K562 (cell line): Measurements from ENCODE around the gene TIMM23. TPM values are rescaled to one million over a fixed set of nuclear protein-coding genes. Genes with fewer than 3 reads are reported as not detected.

Experiments
- ADNP ChIP-seq: fragments of 200-800 bp; sonication (Bioruptor generic); IDR thresholded peaks from 2 replicates; pipeline ENCODE4 v1.6.1; 2016; ENCODE audit warnings: missing genetic modification characterization, missing compliant biosample characterization
- BRD4 ChIP-seq: fragments of 200-600 bp; sonication (generic); IDR thresholded peaks from 2 replicates; pipeline ENCODE4 v1.6.1; 2017; ENCODE audit warnings: inconsistent platforms
- CHD1 ChIP-seq: fragments of 200-600 bp; sonication (generic); IDR thresholded peaks from one replicate; pipeline ENCODE4 v1.6.1; 2012; ENCODE audit warnings: mild to moderate bottlenecking, moderate library complexity, low read length, inconsistent platforms
- CREB3 ChIP-seq: fragments of 450-650 bp; conservative IDR thresholded peaks from 2 replicates; pipeline ENCODE4 v1.6.1; 2016; ENCODE audit warnings: missing genetic modification characterization, low read depth, mild to moderate bottlenecking, missing compliant biosample characterization, moderate library complexity
- CREBBP ChIP-seq: IDR thresholded peaks from one replicate; pipeline ENCODE4 v1.6.1; 2012; ENCODE audit warnings: low read depth, mild to moderate bottlenecking, control low read depth, inconsistent platforms, low read length
- CREM ChIP-seq: IDR thresholded peaks from 2 replicates; pipeline ENCODE4 v1.6.1; 2014; ENCODE audit warnings: antibody characterized with exemption, low read depth
- DIDO1 ChIP-seq: fragments of 450-650 bp; IDR thresholded peaks from 2 replicates; pipeline ENCODE4 v1.6.1; 2016; ENCODE audit warnings: low read depth, missing biosample characterization, missing genetic modification characterization
- ETV6 ChIP-seq, 3 experiments: fragments of 150-350 bp in 1 of 3; sonication (generic) in 1 of 3; formaldehyde crosslinking in 1 of 3; IDR thresholded peaks; 2 replicates each; pipeline versions ENCODE4 v1.6.1 to v1.8.0; 2014 to 2022; ENCODE audit warnings: borderline replicate concordance in 2 of 3, low read depth in 2 of 3, antibody characterized with exemption in 1 of 3, low read length in 1 of 3, mild to moderate bottlenecking in 1 of 3, missing genetic modification reagents in 1 of 3
- FOXA1 ChIP-seq: fragments of 450-650 bp; IDR thresholded peaks from 2 replicates; pipeline ENCODE4 v1.6.1; 2016; ENCODE audit warnings: mild to moderate bottlenecking, borderline replicate concordance
- GTF2F1 ChIP-seq: IDR thresholded peaks from 2 replicates; pipeline ENCODE4 v1.6.1; 2011; ENCODE audit warnings: low read depth, low read length, improper control_type of control experiment
- POLR3G ChIP-seq: IDR thresholded peaks from 2 replicates; pipeline ENCODE4 v1.6.1; 2011; ENCODE audit not compliant: insufficient read length, insufficient replicate concordance; ENCODE audit errors: extremely low read depth
- RBM34 ChIP-seq: fragments of 200-400 bp; formaldehyde crosslinking; IDR thresholded peaks from 2 replicates; pipeline ENCODE4 v1.6.1; 2018; ENCODE audit warnings: low read length, borderline replicate concordance; ENCODE audit not compliant: insufficient read depth
- RBM39 ChIP-seq: fragments of 200-400 bp; formaldehyde crosslinking; optimal IDR thresholded peaks from 2 replicates; pipeline ENCODE3; 2018; ENCODE audit warnings: low read depth, low read length
- SFPQ ChIP-seq: fragments of 200-400 bp; formaldehyde crosslinking; IDR thresholded peaks from 2 replicates; pipeline ENCODE4 v1.6.1; 2017; ENCODE audit warnings: mild to moderate bottlenecking, low read depth, low read length, moderate library complexity
- TBP ChIP-seq: optimal IDR thresholded peaks from 2 replicates; pipeline ENCODE3; 2011; ENCODE audit warnings: low read depth, low read length, improper control_type of control experiment
- THAP7 ChIP-seq: fragments of 250-450 bp; sonication (Bioruptor Pico); IDR thresholded peaks from 2 replicates; pipeline ENCODE4 v1.5.0; 2021
- TOE1 ChIP-seq, 2 experiments: fragments of 450-650 bp in 1 of 2; sonication (generic) in 1 of 2; formaldehyde crosslinking in 1 of 2; IDR thresholded peaks; 2 replicates each; pipeline versions ENCODE4 v1.7.1 to v1.8.0; 2016 to 2022; ENCODE audit warnings: borderline replicate concordance in 2 of 2, mild to moderate bottlenecking in 2 of 2, antibody characterized with exemption in 1 of 2, inconsistent platforms in 1 of 2, low read depth in 1 of 2, missing genetic modification reagents in 1 of 2, moderate library complexity in 1 of 2
- ZC3H8 ChIP-seq: fragments of 450-650 bp; IDR thresholded peaks from 2 replicates; pipeline ENCODE4 v1.6.1; 2017
- ZFP1 ChIP-seq: fragments of 450-650 bp; formaldehyde crosslinking; IDR thresholded peaks from 2 replicates; pipeline ENCODE4 v1.4.0; 2020; ENCODE audit warnings: mild to moderate bottlenecking, mixed read lengths
- ZNF121 ChIP-seq: sonication (generic); formaldehyde crosslinking; conservative IDR thresholded peaks from 2 replicates; pipeline ENCODE4 v1.8.0; 2022; ENCODE audit warnings: missing genetic modification reagents
- ZNF282 ChIP-seq: sonication (generic); formaldehyde crosslinking; IDR thresholded peaks from 2 replicates; pipeline ENCODE4 v1.8.1; 2023; ENCODE audit warnings: missing genetic modification reagents
- ZNF445 ChIP-seq: fragments of 250-450 bp; sonication (Bioruptor Pico); IDR thresholded peaks from 2 replicates; pipeline ENCODE4 v1.4.0; 2020; ENCODE audit warnings: low read depth, mild to moderate bottlenecking, moderate library complexity
- ZNF699 ChIP-seq: fragments of 250-450 bp; sonication (Bioruptor Pico); IDR thresholded peaks from 2 replicates; pipeline ENCODE4 v1.8.0; 2021; ENCODE audit warnings: mild to moderate bottlenecking, moderate library complexity; ENCODE audit not compliant: insufficient replicate concordance
- ZNF76 ChIP-seq: fragments of 250-450 bp; sonication (Bioruptor Pico); IDR thresholded peaks from 2 replicates; pipeline ENCODE4 v1.4.0; 2020; ENCODE audit warnings: mild to moderate bottlenecking, moderate library complexity, borderline replicate concordance
- ZNF766 ChIP-seq: fragments of 200-800 bp; sonication (Bioruptor generic); conservative IDR thresholded peaks from 2 replicates; pipeline ENCODE4 v1.6.1; 2016; ENCODE audit warnings: missing genetic modification characterization, missing compliant biosample characterization
- polyA plus RNA-seq, 8 experiments: library from polyadenylated mRNA; depleted of rRNA in 4 of 8; stranded (reverse) in 5 of 8; unstranded in 3 of 8; fragments of >200 nt; fragmentation: Nextera tagmentation in 2 of 8; fragmentation: Illumina TruSeq in 1 of 8; extraction: Ambion mirVana in 2 of 8; extraction: Trizol in 1 of 8; gene quantifications; 2 replicates each; pipeline versions ENCODE4 v1.2.1 to v1.2.3, GENCODE V29; 2011 to 2014; ENCODE audit warnings: inconsistent platforms in 1 of 8, missing spikeins in 1 of 8
- total RNA-seq, 7 experiments: library from RNA; depleted of rRNA in 6 of 7; stranded (reverse); fragments of >200 nt in 6 of 7; fragmentation: Illumina TruSeq in 2 of 7; extraction: Trizol in 2 of 7; gene quantifications; 2 replicates each; pipeline versions ENCODE4 v1.2.1 to v1.2.3, GENCODE V29; 2011 to 2021; ENCODE audit warnings: low replicate concordance in 1 of 7

TIMM23 gene
- total and polyA plus RNA-seq, 9 of the 15 experiments (the other 6 are each of a cell fraction or from before 2014, with no cell fraction given): 148 to 280 (median 183) TPM

GRCh38 chr10:46022978-46023702 is 50.9 kb downstream of the TIMM23 start (continued):
- no peak for TF ChIP-seq CREB3 (tag)
- TF ChIP-seq ZNF121: no peak
- TF ChIP-seq FOXA1: no peak
- TF ChIP-seq ZFP1 (CRISPR knock-in tag): no peak
- TF ChIP-seq CHD1: peak; percentile 94
- no peak for TF ChIP-seq RBM39
- no peak for TF ChIP-seq RBM34
- TF ChIP-seq ADNP (tag): no peak
- peak; percentile 74; the same call in 1 of the 2 replicates for TF ChIP-seq TOE1 (IDR thresholded peaks at IDR 0.05; ENCODE audit: borderline replicate concordance)
- TF ChIP-seq TOE1 (CRISPR knock-in tag; IDR thresholded peaks at IDR 0.05; ENCODE audit: borderline replicate concordance, low read depth): no peak; the same call in 1 of the 2 replicates
- TF ChIP-seq ZNF766 (CRISPR knock-in tag): no peak
- TF ChIP-seq ZNF76 (CRISPR knock-in tag): no peak
- TF ChIP-seq POLR3G: no peak
- no peak for TF ChIP-seq ETV6 (IDR thresholded peaks at IDR 0.05; ENCODE audit: borderline replicate concordance in 1 of 2, low read depth in 2 of 2, low read length in 1 of 2)
- no peak for TF ChIP-seq ETV6 (CRISPR knock-in tag; IDR thresholded peaks at IDR 0.05; ENCODE audit: borderline replicate concordance)
- no peak for TF ChIP-seq SFPQ
- no peak for TF ChIP-seq BRD4
- TF ChIP-seq DIDO1 (tag): no peak
- no peak for TF ChIP-seq THAP7 (CRISPR knock-in tag)
- no peak for TF ChIP-seq GTF2F1
- no peak for TF ChIP-seq CREBBP
- no peak for TF ChIP-seq ZNF699 (CRISPR knock-in tag)
- peak; percentile 72; the same call in 1 of the 2 replicates for TF ChIP-seq CREM
- TF ChIP-seq TBP: peak; percentile 68
- TF ChIP-seq ZNF282 (CRISPR knock-in tag): no peak; the same call in none of the 2 replicates
- no peak for TF ChIP-seq ZC3H8
- TF ChIP-seq ZNF445 (CRISPR knock-in tag): no peak
